Psoas muscle (tissue), 8 donors: ENCODE data around the gene TMEM63B. TPM values are rescaled to one million over a fixed set of nuclear protein-coding genes. Genes with fewer than 3 reads are reported as not detected.

ENCODE experiments used
- ATAC-seq, 4 donors: fragments of 200-7000 bp; cut with Tn5 transposase; one replicate each; pipeline ENCODE4 v1.9.1; 2020; ENCODE audit warnings: moderate library complexity in 3 of 4, mild to moderate bottlenecking in 2 of 4
- DNase-seq, 2 donors: peaks; one replicate each; pipeline ENCODE4 v3.0.0-alpha.2; 2020
- H3K27ac ChIP-seq: fragments of 200-600 bp; one replicate; pipeline ENCODE4 v1.8.0; 2022
- H3K27me3 ChIP-seq, 3 donors: fragments of 200-600 bp in 1 of 3; one replicate each; pipeline versions ENCODE4 v1.6.1 to v1.8.0; 2013 to 2022; ENCODE audit warnings: low read length in 2 of 3, mild to moderate bottlenecking in 2 of 3, moderate library complexity in 1 of 3; ENCODE audit not compliant: insufficient read depth in 3 of 3
- H3K36me3 ChIP-seq, 2 donors: fragments of 200-600 bp in 1 of 2; one replicate each; pipeline versions ENCODE4 v1.6.1 to v1.8.0; 2013 to 2022; ENCODE audit warnings: low read depth in 1 of 2, mild to moderate bottlenecking in 1 of 2, moderate library complexity in 1 of 2; ENCODE audit not compliant: insufficient read depth in 1 of 2
- H3K4me1 ChIP-seq: fragments of 200-600 bp; one replicate; pipeline ENCODE4 v1.8.0; 2022
- H3K4me3 ChIP-seq: fragments of 200-600 bp; one replicate; pipeline ENCODE4 v1.8.0; 2022; ENCODE audit warnings: mild to moderate bottlenecking
- H3K9me3 ChIP-seq: fragments of 200-600 bp; one replicate; pipeline ENCODE4 v1.8.0; 2022
- WGBS, 3 donors: extraction: QIAGEN DNeasy Blood & Tissue Kit; methylation state at CpG; one replicate each; pipeline versions ENCODE4 v1.1.6 to v1.1.7; 2013; 5-methylcytosine and 5-hydroxymethylcytosine counted together
- intact Hi-C, 2 donors: fragments of 100-400 bp; cut with DNase I; formaldehyde crosslinking; loops; one replicate each; pipeline versions ENCODE4 v1.11.0 to v1.14.2; 2022
- polyA plus RNA-seq, 3 donors: library from polyadenylated mRNA; stranded (reverse); fragments of 200-250 nt; gene quantifications; one replicate each; pipeline ENCODE4 v1.2.3, GENCODE V29; 2013
- total RNA-seq, 4 donors: library from RNA; stranded (reverse); fragmentation: NEBNext Ultra II Directional in 2 of 4; extraction: Animal tissue kit (Norgen Biotek cat#: 25700) in 2 of 4; gene quantifications; one replicate each; pipeline versions ENCODE4 v1.2.1 to v1.2.4, GENCODE V29; 2021 to 2023
- TF ChIP-seq, protein P1 (sequence below): fragments of 200-600 bp; IDR thresholded peaks from one replicate; pipeline ENCODE4 v1.8.0; 2022; ENCODE audit warnings: antibody characterized with exemption
- donor health status: healthy with polysubstance abuse.
- donor health status: DM: no; HTN: no; CAD: no; lungs with moderate emphysema.
- donor health status: Bipolar disorder and iron deficiency.
- donor health status: healthy.
- donor health status: DM: yes; HTN: yes; CAD: no.
- donor health status: DM: no; HTN: no; CAD: no.
- donor health status: DM: no; HTN: no; CAD: no.
- donor health status: DM: yes; HTN: yes; CAD: no.

The TMEM63B gene
- total and polyA plus RNA-seq, 7 donors = 23.5 to 121 (median 38.4) TPM

DNA sequence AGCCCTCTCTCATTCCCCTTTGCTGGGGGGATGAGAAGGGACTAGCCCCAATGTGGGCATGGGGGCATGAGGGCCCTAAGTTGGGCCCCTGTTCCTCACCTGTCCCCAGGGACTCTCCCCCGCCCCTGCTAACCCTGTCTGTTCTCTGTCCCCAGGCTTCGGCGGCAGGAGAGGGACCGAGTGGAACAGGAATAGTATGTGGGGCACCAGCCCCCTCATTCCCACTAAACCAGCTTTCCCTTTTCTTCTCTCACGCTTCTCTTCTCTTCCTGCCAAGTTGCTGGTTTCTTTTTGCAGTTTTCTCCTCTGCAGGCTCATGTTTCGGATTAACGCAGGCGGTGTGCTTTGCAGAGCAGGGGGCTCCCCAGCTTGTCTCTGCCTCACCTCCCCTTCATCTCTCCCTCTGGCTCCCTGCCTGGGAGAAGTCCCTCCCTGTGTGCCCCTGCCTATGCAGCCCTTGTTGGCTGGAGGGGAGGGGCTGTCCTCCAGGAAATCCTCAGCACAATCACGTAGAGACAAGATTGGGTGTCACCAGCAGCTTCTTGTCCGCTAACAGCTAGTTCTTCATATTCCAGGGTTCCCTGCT lies 7.9 kb downstream of the TMEM63B start:
- ATAC-seq (no peak), DNase-seq (no peak)
- H3K4me1 ChIP-seq = peaks cover 15% of the 10 kb centered on the region
- intact Hi-C loops = no loop called here
- H3K27me3 ChIP-seq = no peaks in the 10 kb centered on the region
- H3K9me3 ChIP-seq = no peaks in the 10 kb centered on the region
- peaks cover 1 to 69% of the 10 kb centered on the region in 2 donors for H3K36me3 ChIP-seq
- TF ChIP-seq, protein P1, sequence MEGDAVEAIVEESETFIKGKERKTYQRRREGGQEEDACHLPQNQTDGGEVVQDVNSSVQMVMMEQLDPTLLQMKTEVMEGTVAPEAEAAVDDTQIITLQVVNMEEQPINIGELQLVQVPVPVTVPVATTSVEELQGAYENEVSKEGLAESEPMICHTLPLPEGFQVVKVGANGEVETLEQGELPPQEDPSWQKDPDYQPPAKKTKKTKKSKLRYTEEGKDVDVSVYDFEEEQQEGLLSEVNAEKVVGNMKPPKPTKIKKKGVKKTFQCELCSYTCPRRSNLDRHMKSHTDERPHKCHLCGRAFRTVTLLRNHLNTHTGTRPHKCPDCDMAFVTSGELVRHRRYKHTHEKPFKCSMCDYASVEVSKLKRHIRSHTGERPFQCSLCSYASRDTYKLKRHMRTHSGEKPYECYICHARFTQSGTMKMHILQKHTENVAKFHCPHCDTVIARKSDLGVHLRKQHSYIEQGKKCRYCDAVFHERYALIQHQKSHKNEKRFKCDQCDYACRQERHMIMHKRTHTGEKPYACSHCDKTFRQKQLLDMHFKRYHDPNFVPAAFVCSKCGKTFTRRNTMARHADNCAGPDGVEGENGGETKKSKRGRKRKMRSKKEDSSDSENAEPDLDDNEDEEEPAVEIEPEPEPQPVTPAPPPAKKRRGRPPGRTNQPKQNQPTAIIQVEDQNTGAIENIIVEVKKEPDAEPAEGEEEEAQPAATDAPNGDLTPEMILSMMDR = no peak
- H3K27ac ChIP-seq = no peak overlapping the region
- WGBS, 3 donors = 78 to 82% (median 78%) methylated on average over 10 of the region's 10 CpGs
- no peak overlapping the region for H3K4me3 ChIP-seq

DNA sequence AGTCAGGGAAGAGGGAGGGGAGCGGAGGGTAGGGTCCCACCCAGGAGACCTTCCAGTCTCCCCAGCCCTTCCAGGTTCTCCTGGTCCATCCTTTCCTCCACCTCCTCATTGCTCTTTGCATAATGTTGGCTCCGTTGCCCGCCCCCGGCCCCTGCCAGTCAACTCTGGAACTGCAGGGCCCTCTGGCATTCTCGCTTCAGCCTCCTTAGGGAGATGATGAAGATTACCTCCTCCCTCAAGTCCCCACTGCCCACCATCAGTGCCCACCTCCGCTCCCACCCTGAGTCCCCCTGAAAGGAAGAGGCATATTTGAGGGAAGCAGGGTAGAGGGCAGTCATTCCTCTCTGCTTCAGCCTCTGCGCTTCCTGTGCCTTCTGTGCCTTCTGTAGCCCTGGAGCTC lies 8.5 kb downstream of the TMEM63B start:
- Histone ChIP-seq H3K27ac (no peak overlapping the region), H3K27me3 (no peaks in the 10 kb centered on the region), H3K9me3 (no peaks in the 10 kb centered on the region), H3K4me3 (no peak overlapping the region), H3K4me1 (peaks cover 15% of the 10 kb centered on the region), H3K36me3 (peaks cover 5 to 69% of the 10 kb centered on the region in 2 donors)
- 82 to 93% (median 89%) methylated on average over 7 of the region's 7 CpGs for WGBS, 3 donors
- TF ChIP-seq, protein P1 = no peak
- intact Hi-C loops = no loop called here
- no peak for ATAC-seq
- DNase-seq = no peak

DNA sequence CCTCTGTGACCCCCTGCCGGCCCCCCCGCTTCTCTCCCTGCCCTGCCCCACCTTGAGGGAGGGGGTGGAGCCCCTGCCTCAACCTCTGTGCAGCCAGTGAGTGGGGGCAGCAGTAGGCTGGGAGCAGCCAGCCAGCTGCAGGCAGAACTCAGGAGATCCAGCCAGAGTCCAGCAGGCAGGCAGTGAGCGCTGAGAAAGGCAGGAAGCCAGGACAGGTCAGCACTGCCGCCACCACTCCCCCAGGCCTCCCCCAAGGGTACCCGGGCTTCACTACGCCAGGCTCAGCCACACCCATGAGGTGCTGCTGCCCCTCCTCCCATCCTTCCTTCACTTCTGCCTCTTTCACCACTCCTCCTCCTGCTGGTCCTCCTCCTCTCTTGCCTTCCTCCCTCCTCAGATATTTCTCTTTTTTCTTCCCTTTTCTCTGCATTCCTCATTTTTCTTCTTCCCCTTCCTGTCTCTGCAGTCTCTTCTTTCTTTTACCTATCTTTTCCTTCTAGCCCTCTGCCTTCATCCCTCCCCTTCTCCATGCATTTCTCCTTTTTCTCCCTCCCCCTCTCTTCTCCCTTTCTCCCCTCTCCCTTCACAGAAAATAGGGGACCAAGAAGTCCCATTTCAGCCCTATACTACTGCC lies 11.5 kb downstream of the TMEM63B start:
- TF ChIP-seq, protein P1 = no peak
- intact Hi-C loops = no loop called here

GRCh38 chr6:44139351-44139743 lies 12.0 kb downstream of the TMEM63B start:
- 82 to 89% (median 84%) methylated on average over 10 of the region's 10 CpGs for WGBS, 3 donors
- DNase-seq (no peak), ATAC-seq (no peak)
- Histone ChIP-seq H3K27me3 (no peaks in the 10 kb centered on the region), H3K9me3 (no peaks in the 10 kb centered on the region), H3K27ac (no peak overlapping the region), H3K36me3 (peaks cover 10 to 98% of the 10 kb centered on the region in 2 donors), H3K4me1 (no peaks in the 10 kb centered on the region), H3K4me3 (no peak overlapping the region)
- intact Hi-C loops = no loop called here
- TF ChIP-seq, protein P1 = no peak

More for the DNA sequence above, 11.5 kb downstream of the TMEM63B start:
- H3K36me3 ChIP-seq = peaks cover 10 to 95% of the 10 kb centered on the region in 2 donors
- DNase-seq (no peak), ATAC-seq (no peak)
- H3K4me3 ChIP-seq = no peak overlapping the region
- H3K9me3 ChIP-seq = no peaks in the 10 kb centered on the region
- H3K27ac ChIP-seq = no peak overlapping the region
- H3K27me3 ChIP-seq = no peaks in the 10 kb centered on the region
- 62 to 82% (median 74%) methylated on average over 3 to 6 of the region's 6 CpGs for WGBS, 3 donors
- peaks cover under 1% of the 10 kb centered on the region for H3K4me1 ChIP-seq
